HG02798 (cell line): Measurements from ENCODE around the gene RABL6.
"Not testable (repeated sequence)": the region's sequence is repeated elsewhere in the genome, so short reads cannot be mapped to it uniquely, and the experiment has no call there.

ENCODE experiments used
- ATAC-seq: cut with Tn5 transposase; IDR thresholded peaks from one replicate; pipeline ENCODE4 v1.9.1; 2021; ENCODE audit warnings: mild to moderate bottlenecking; ENCODE audit not compliant: unreplicated experiment, poor library complexity

The RABL6 gene

DNA sequence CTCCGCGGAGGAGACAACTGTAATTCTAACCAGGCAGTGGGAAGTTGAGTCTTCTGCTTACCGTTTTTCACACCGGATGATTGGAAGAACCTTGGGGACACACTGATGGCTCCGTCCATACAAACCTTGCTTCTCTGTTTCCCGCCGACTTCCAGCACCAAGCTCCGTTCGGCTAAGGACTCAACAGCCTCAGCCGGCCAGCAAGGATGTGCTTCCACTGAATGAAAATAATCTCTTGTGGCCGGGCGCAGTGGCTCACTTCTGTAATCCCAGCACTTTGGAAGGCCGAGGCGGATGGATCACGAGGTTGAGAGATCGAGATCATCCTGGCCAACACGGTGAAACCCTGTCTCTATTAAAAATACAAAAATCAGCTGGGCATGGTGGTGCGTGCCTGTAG lies 60.2 kb downstream of the RABL6 start:
- no peak for ATAC-seq

DNA sequence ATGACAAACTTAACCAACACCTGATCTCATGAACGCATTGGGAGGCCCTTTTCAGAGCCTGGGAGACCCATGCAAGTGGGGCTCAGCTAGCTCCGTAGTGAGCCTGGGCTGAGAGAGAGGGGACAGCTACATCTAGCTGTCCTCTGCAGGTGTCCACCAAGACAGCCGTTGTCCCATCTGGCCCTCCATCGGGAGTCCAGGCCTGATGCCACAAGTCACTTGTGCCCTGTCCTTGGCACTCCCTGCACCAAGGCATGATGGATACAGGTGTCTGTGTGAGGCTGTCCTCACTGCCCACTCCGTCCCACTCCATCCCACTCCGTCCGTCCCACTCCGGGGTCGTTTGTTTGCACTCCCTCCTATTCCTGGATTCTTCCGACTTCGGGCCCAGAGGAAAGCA lies 60.9 kb downstream of the RABL6 start:
- no peak for ATAC-seq

GRCh38 chr9:136869611-136870010 lies 61.9 kb downstream of the RABL6 start:
- not testable (repeated sequence) for ATAC-seq

DNA sequence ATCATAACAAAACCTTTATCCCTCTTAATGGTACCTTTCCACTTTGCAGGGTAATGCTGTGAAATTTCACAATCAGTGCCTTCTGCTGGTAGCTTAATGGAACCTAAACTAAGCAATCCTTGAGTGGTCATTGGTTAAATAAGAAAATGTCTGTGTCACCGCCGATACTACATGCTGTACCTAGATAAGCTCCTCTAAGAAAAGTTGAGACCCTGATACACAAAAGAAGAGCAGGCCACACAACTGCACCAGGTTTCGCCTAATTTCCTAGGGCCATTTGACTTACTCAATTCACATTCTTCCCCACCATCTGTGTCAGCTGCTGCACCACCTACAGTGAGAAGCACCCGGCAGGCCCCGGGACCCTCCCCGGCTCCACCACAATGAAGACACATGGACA lies 67.4 kb downstream of the RABL6 start:
- ATAC-seq, result no peak

GRCh38 chr9:136876476-136876875 lies 68.7 kb downstream of the RABL6 start:
- ATAC-seq, result no peak

DNA sequence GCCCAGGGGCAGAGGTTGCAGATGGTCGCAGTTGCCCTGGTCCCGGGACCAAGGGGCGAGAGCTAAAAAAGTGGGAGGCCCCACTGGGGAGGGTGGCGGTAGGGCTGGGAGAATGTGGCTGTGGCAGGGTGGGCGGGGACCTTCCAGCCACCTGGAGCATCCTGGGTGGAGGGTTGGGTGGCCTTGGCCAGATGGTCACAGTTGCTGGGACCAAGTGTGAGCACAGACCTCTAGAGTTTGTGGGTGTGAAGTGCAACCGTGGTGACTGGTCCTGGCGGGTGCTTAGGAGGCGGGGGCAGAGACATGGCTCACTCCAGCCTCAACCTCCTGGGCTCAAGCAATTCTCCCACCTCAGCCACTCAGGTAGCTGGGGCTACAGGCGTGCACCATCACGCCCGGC lies 72.9 kb downstream of the RABL6 start:
- ATAC-seq, result no peak

DNA sequence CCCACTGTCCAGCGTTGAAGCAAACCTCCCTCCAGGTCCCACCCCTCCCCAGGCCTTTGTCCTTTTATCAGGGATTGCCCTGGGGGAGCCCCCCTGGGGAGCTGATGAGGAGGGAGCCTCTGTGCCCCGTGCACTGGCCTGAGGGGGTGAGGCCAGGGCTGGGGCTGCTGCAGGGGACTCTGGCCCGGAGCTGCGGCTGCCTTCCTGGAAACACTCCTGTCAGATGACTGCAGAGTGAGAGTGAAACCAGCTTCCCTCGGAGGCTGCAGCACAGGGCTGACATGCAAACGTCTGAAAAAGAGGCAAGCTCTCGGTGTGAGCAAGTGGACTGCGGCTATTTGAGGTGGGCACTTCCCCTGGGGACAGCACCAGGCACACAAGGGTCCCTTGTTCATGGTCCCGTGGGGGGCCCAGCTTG lies 74.0 kb downstream of the RABL6 start:
- no peak for ATAC-seq

DNA sequence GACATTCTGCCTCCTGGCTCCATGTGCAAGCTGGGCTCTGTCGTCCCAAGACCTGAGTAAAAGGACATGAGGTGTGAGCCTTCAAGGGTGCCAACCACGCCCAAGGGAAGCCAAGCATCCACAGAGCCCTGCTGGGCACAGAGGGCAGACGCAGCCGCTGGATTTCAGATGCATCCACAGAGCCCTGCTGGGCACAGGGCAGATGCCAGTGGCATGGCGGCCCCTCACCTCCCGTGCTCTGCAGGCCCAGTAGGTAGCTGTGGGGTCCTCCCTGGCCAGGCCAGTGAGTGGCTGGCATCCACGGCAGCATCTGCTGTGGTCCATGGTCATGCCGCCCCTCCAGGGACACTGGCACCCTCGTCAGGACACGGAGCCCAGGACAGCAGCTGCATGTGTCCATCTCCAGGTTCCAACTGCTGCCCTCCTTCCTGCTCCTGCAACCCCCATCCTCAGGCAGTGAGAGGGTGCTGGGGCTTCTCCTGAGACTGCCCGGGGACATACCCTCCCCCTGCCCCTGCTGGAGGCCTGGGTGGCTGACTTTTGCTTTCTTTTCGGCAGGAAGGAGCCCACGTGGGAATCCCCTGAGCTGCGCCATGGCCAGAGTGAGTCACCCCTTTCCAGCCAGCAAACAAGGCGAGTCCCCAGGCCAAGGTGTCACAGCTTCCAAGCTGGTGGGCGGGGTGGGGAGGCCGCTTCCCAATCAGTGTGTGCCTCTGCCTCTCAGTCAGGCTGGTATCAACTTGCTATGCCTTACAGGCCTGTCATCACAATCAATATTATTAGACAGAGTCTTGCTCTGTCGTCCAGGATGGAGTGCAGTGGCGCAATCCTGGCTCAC lies 74.6 kb downstream of the RABL6 start:
- ATAC-seq, result peak; percentile 19

DNA sequence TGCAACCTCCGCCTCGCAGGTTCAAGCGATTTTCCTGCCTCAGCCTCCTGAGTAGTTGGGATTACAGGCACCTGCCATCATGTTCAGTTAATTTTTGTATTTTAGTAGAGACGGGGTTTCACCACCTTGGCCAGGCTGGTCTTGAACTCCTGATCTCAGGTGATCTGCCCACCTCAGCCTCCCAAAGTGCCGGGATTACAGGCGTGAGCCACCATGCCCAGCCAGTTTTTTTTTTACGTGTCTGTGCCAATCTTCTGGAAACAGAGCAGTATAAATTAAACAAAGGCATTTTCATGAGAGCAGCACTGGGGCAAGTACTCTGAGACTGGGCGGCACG lies 75.2 kb downstream of the RABL6 start:
- not testable (repeated sequence) for ATAC-seq

GRCh38 chr9:136883670-136884069 lies 75.9 kb downstream of the RABL6 start:
- ATAC-seq, result not testable (repeated sequence)

DNA sequence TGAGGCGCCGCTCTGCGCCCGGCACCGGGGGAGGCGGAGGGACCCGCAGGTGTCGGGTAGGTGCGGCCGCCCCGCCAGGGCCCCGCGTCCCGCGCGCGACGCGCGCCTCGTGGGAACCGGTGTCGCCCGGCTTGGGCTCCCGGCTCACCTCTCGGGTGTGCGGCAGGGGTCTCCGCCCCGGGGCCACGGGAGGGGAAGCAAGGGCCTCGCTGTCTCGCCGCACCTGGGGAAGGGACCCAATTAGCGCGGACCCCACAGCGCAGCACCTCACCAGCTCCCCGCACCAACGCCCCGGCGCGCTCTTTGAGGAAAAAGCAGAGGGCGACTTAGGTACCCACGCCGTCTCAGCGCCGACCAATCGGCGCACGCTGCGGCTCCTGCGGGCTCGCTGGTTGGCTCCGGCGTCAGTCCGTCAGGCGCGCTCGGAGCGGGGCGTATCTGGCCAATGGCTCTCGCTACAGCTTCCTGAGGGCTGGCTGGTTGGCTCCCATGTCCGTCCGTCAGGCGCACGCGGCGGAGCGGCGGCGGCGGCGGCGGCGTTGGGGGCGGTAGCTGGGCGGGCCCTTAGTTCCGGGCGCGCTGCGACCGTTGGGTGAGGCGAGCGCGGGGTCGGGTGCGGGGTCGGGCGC lies 78.3 kb downstream of the RABL6 start, which contains the start of gene TRAF2:
TRAF2 (plus strand) TSS at position 567 of the 629 bp plus-strand sequence. CDS start 12,225 bp downstream, outside the sequence.
- peak; percentile 88 for ATAC-seq

DNA sequence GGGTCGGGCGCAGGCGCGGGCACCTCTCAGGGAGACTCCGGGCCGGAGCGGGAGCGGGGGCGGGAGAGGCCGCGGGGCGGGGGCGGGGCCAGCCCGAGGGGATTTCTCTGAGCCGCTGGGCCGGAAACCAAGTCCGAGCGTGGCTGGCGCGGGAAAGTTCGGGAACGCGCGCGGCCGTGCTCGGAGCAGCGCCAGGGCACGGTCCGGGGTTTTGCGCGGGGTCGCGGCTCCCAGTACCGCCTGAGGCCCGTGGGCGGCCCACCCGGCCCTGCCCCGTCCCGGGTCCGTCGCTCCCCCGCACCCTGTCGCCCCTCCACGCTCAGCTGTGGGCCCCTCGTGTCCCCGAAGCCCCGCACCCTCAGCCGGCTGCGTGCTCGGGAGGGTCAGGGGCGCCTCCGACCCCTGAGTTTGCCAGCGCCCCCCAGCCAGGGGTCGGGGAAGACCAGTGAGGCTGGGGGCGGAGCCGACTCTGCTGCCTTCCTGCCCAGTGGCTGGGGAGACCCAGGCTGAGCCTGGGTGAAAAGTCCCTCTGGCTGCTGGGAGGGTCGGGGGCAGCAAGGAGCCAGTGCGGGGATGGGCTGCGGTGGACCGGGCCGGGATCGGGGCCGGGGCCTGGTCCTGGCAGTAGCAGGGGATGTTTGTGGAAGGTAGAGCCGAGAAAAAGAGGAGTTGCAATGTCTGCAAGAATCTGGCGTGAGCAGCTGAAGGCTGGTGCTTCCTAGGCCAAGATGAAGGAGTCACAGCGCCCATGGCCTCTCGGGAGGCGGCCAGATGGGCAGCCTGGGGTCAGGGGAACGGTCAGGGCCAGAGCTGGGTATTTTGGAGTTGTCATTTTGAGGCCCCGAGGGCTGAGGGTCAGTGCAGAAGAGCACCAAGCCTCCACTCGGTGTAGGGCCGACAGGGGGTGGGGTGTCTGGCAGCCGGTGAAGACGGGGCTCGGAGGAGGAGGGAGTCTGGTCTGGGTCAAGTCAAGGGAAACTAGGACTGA lies 79.2 kb downstream of the RABL6 start:
- ATAC-seq, result peak; percentile 9

DNA sequence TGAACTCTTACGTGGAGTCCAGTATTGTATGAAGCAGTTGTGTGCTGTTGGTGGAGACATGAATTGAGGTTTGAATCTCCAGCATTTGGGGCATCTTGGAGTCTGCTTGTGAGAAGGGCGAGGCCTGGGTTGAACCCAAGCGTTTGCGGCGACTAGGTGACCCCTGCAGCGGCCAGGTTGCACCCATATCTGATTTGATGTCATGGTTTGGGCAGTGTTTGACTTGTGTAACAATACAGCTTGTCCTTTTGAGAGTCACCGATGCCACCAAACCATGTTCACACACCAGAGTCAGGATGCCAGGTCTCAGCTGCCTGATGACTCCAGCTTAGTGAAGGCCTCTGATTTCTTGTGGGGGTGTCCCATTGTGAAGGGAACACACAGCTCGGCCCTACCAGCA lies 80.7 kb downstream of the RABL6 start:
- no peak for ATAC-seq

DNA sequence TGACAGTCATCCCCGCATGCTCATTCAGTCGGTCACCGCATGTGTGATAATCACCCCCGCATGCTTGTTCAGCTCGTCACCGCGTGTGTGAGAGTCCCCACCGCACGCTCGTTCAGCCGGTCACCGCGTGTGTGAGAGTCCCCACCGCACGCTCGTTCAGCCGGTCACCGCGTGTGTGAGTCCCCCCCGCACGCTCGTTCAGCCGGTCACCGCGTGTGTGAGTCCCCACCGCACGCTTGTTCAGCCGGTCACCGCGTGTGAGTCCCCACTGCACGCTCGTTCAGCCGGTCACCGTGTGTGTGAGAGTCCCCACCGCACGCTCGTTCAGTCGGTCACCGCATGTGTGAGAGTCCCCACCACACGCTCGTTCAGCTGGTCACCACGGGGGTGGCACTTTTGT lies 82.1 kb downstream of the RABL6 start:
- no peak for ATAC-seq

GRCh38 chr9:136890661-136891060 lies 82.9 kb downstream of the RABL6 start:
- no peak for ATAC-seq
